HG03469 (cell line): Measurements from ENCODE around the gene ACVR2B.

Experiments used
- ATAC-seq: cut with Tn5 transposase; IDR thresholded peaks from one replicate; pipeline ENCODE4 v1.9.1; 2021; ENCODE audit warnings: mild to moderate bottlenecking, moderate library complexity, moderate number of reproducible peaks; ENCODE audit not compliant: unreplicated experiment

Gene ACVR2B

DNA sequence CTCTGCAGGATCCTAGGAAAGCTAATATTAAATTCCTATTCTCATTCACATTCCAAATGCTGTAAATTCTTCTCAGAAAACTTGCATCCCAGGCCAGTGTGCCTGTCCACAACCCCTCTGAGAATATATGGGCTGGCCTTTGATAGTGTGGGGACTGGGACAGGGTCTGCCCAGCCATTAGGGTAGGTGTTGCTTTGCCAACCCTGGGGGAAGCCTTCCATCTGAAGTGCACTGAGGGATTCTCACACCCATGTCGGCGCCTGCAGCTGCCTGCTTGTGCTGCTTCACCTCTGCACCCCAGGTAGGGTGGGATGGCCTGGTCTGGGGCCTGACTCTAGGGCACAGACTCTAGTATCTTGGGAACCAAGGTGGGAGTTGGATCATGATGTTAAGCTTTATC is 27.2 kb downstream of the ACVR2B start:
- ATAC-seq, result no peak

DNA sequence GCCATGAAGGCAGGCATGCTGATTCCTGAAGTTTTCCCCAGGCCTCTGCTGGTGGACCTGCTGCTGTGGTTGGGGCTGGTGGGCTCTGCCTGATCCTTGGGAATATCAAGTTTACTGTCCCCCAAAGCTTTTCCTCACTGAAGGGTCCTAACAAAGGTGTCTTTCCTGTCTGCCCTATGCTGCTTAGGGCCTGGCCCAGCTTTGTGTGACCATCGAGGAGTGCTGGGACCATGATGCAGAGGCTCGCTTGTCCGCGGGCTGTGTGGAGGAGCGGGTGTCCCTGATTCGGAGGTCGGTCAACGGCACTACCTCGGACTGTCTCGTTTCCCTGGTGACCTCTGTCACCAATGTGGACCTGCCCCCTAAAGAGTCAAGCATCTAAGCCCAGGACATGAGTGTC is 29.3 kb downstream of the ACVR2B start:
- ATAC-seq, result no peak

- ATAC-seq, result peak; percentile 58
Observed at GRCh38 chr3:38487323-38487722, 33.6 kb downstream of the ACVR2B start.

DNA sequence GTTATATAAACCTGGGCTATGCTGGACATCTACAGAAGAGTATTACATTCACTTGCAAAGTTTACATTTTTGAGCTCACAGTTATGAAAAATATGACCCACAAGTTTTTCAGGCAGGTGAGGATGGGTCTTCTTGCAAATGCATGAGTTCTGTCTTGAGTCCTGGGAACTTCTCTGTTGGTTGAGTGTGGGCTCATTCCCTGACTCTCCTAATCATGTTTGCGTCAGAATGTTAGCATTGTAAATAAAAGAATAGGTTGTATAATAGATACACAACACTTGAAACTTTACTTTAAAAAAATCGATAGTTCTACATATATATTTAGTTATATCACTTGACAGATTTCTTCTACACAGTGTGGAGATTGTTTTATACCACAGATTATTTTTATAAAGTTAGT is 35.3 kb downstream of the ACVR2B start:
- ATAC-seq, result no peak

DNA sequence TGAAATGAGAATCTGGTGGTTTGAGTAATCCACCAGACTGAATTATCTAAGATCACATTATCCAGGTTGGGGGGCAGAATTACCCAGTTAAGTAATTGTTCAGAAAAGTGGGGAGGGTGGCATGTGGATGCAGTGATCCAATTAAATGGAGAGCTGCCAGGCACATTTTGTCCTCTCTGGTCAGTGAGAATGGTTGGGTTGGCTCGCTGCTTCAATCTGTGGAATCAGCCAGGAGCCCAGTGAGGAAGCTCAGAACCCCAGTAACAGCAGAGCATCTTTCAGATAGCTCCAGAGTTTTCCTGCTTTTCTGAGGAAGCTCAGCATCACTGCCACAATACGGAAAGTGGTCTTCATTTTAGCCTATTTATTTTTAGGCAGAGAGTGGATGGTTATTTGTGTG is 36.1 kb downstream of the ACVR2B start:
- no peak for ATAC-seq

DNA sequence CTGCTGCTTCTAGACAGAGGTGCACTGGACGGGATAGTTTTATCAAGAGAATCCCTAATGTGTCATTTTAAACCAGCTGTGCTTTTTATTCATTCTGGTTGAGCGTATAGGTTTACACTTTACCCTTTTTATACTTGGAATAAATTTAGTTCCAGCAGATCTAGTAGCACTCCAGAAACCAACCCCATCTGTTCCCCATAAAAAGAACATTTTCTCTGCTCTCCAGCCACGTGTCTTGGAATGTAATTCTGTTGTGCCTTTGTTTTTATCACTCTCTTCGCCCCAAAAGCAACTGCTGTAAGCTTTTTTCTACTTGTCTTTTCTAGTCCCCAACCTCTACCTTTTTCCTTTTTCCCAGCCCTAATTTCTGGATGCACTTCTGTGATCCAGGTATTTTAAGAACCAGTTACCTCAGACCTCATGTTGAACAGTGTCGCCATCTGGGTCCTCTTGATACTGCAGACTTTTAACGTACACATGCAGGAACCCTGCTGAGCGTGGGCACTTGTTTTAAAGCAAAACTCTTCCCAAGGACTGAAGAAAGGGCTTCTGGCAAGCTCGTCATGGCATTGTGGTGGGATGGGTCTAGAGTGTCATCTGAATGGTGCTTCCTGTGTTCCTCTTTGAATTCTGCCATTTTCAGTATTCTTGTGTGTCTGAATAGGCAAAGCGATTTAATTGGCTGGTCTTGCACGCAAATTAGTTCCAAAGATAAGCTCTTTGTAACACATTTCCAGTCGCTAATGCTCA is 36.8 kb downstream of the ACVR2B start:
- ATAC-seq, result no peak

DNA sequence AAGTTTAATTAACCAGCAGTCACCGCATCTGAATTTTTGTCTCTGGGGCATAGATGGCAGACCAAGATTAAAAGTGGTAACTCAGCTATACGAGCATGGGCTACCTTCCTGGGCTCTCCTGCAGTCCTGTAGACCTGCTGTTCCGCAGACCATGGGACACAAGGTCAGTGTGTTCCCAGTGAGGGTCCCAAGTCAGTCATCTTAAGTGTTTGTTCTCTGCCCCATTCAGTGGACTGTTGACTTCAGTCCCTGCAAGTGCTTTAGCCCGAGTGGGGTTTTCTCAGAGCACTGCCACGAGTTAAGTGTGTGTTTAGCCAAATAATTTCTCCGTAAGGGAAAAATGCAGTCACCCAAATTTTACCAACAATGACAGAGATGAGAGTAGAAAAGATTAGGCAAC is 37.5 kb downstream of the ACVR2B start:
- no peak for ATAC-seq

- ATAC-seq, result no peak
Observed at GRCh38 chr3:38493031-38493430, 39.3 kb downstream of the ACVR2B start.

DNA sequence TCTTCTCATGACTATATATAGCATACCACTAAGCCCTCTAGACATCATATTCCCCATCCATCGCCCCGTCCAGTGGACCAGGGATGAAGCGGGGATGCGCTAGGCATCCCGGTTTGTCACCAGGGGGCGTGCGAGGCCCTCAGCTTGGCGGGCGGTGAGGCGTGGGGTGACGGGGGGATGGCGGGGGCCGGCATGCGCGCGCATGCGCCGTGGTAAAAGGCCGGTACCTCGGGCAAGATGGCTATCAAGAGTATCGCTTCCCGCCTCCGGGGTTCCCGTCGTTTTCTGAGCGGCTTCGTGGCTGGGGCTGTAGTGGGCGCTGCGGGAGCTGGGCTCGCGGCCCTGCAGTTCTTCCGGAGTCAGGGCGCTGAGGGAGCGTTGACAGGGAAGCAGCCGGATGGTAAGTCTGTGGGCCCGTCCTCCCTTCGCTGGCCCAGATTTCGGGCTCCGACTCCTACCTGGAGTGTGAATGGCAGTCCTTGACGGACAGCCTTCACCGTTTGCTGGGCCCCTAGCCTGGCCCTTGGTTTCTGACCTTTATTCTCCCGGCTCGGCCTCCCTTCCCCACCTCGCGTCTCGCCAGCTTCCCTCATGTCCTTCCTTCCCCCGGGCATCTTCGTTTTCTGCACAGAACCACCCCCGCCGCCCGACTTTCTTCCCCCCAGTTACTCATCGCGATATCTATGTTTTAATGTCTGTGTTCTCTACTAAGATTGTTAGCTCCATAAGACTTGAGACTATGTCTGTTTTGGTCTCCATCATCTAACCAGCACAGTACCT is 42.6 kb downstream of the ACVR2B start, which contains the start of gene EXOG:
Gene EXOG (plus strand): TSS at position 210 of the 780 bp plus-strand sequence. CDS start 28 bp downstream, at position 238.
- ATAC-seq, result peak; percentile 72

DNA sequence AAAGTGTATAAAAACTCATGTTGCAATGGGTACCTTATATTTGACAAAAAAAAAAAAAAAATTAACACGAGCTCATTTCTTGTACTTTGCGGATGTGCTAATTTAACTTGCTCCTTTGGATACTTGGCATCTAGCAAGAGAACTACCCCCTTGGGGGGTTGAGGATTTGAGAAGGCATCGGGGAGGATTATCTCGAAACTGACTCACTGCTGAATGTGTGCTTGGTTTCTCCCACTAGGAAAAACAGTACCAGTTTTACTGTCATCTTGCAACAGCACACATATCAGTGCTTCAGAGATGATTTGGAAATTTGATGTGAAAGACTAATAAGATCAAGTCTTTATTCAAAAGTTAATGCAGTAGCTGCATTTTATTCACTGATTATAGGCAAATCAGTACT is 43.3 kb downstream of the ACVR2B start:
- no peak for ATAC-seq

- ATAC-seq, result no peak
Observed at GRCh38 chr3:38500688-38501417, 47.2 kb downstream of the ACVR2B start.

- peak; percentile 97 for ATAC-seq
Observed at GRCh38 chr3:38507120-38507519, 53.4 kb downstream of the ACVR2B start.

- ATAC-seq, result no peak
Observed at GRCh38 chr3:38509732-38510131, 56.0 kb downstream of the ACVR2B start.

DNA sequence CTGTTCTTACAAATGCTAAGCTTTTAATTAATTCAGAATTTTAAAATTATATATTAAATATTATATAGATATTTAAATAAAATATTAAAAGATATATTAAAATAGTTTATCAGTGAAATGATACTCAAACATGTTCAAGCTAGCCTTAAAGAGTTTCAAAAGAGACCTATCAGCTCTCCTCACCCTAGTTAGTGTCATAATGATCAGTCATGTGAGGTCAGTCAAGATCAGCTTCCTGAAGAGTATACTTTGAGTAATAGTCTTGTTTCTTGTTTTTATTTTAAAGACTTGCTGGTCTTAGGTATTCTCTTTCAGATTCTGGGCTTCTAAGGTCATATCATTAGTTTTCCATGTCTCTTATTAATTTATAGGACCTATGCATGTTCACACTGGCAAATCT is 56.9 kb downstream of the ACVR2B start:
- no peak for ATAC-seq

DNA sequence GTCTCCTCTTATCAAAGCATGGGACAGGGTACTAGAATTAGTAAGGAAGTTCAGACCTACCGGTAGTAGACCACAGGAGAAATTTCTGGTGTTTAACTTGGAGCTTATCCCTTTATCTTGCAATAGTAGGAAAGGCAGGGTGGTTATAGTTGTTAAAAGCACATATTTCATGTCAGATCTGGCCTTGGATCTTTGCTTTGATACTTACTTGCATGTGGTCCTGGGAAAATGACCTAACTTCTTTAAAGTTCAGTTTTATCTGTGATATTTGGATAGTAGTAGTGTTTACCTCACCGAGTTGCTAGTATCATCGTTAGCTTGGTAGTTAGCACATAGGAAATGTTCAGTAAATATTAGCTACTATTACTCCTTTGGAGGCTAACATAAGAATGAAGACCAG is 57.9 kb downstream of the ACVR2B start:
- ATAC-seq, result no peak

DNA sequence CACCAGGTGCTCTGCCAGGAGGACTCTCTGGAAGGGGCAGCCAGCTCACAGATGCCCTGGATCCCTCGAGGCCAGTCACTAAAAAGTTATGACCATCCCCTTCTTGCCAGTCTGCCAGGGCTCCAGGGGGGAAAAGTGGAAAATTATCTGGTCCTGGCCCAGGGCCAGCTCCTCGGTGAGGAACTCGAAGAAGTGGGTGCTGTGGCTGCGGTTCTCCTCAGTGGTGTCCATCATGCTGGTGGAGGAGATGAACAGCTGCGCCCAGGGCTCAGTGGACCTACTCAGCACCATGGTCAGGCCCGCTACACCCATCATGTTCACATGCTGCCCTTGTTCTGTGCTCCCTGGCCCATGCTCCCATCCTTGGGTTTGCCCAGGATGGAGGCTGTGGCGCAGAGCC is 61.7 kb downstream of the ACVR2B start:
- ATAC-seq, result no peak

DNA sequence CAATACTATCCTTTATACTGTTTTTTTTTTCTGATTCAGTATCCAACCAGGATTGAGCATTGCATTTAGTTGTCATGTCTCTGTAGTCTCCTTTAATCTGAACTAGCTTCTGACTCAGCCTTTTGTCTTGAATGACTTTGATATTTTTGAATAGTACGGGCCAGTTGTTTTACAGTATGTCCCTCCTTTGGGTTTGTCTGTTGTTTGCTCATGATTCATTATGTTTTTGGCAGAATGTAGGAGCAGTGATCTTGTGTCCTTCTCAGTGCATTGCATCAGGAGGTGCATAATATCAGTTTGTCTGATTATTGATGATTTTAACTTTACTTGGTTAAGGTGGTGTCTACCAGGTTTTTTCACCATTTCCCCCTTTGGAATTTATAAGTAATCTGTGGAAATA is 63.0 kb downstream of the ACVR2B start:
- no peak for ATAC-seq

- no peak for ATAC-seq
Observed at GRCh38 chr3:38519000-38519399, 65.3 kb downstream of the ACVR2B start.

DNA sequence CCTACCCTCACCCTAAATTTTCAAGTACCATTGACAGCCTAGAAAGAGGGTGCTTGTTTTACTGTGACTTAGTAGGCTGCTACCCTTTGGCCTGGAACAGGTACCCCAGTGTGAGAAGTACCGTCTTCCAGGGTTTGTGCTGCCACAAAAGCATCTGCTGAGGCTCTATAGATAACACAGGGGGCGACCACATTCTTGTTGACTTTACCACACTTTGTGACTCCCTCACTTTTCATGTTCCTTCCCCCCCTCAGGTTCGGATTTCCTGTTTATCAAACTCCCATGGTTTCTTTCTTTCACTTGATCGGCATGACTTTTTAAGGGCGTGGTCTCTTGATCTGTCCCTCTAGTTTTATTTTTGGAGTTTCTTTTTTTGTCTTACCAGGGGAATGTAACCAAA is 66.0 kb downstream of the ACVR2B start:
- no peak for ATAC-seq

DNA sequence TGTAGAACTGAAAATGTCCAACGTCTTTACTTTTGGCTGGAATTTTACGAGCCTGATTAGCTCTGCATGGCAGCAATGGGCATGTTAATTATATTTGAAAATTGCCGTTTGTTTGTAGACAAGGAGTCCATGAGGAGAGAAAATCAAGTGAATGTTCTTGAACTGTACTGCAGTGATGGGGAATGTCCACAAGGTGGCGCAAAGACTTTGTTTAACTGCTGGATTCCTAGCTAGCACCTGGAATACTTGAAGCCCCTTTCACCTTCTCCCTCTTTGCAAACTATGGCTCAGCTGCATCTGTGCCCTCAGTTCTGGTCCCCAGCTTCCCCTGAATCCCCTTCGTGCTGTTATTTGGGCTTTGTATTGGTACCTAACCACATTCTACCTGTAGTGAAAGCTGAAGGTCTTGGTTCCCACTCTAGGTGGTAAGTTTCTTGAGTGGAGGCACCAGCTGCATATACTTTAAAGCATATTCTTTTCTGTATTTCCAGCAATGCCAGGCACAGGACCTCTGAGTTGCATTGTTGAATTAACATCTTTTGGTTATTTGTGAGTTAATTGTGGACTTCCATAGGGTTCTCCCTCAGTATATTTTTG is 67.8 kb downstream of the ACVR2B start:
- ATAC-seq, result no peak

DNA sequence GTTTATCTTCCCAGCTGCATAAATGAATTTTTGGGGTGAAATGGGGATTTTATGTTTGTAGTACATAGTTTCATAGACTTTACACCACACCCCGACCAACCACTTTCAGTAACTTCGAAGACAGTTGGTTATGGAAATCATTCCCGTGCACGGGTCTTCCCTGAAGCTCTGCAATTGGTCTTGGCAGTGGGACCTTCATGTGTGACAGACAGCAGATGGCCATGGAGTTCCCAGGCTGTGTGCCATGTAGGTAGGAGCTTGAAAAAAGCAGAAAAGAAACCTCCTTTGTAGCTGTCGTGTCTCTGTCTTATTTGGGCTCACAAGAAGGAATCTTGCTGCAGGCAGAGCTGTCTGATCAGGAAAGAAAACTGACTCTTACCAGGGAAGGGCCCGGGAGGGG is 68.3 kb downstream of the ACVR2B start:
- ATAC-seq, result no peak
